Dermis microvascular lymphatic vessel endothelial cell (primary cell): ENCODE data around the gene ACAP2. TPM values are rescaled to one million over a fixed set of nuclear protein-coding genes. Genes with fewer than 3 reads are reported as not detected.
A peak's percentile ranks its signal among the peaks of the same experiment; 100 is the strongest.
"Not testable (repeated sequence)": the region's sequence is repeated elsewhere in the genome, so short reads cannot be mapped to it uniquely, and the experiment has no call there.

Source experiments
- DNase-seq, 2 donors: peaks; one replicate each; pipeline versions ENCODE4 v3.0.0 to v3.0.0-alpha.2; 2010; ENCODE audit warnings: low read depth in 2 of 2
- total RNA-seq: library from RNA; depleted of rRNA; stranded (reverse); fragments of >200 nt; gene quantifications from 2 replicates; pipeline ENCODE4 v1.2.1, GENCODE V29; 2014

Gene ACAP2
- total RNA-seq, 1 donor from 2014 or later = 36.2 TPM

GRCh38 chr3:195388380-195388779 lies 54.4 kb downstream of the ACAP2 start:
- no peak for DNase-seq

GRCh38 chr3:195386739-195387138 lies 56.1 kb downstream of the ACAP2 start:
- DNase-seq = no peak

- DNase-seq = peak; percentile 53 to 64
Observed at GRCh38 chr3:195385526-195385925, 57.3 kb downstream of the ACAP2 start.

GRCh38 chr3:195384952-195385351 lies 57.9 kb downstream of the ACAP2 start:
- DNase-seq = no peak

GRCh38 chr3:195372220-195372619 lies 70.6 kb downstream of the ACAP2 start:
- DNase-seq = no peak

GRCh38 chr3:195366200-195366925 lies 76.5 kb downstream of the ACAP2 start:
- DNase-seq = no peak

GRCh38 chr3:195365371-195365770 lies 77.4 kb downstream of the ACAP2 start:
- DNase-seq = no peak

GRCh38 chr3:195357797-195358196 lies 85.0 kb downstream of the ACAP2 start:
- not testable (repeated sequence) for DNase-seq

GRCh38 chr3:195356151-195357086 lies 86.4 kb downstream of the ACAP2 start:
- no peak for DNase-seq

- DNase-seq = not testable (repeated sequence)
Observed at GRCh38 chr3:195354009-195354408, 88.8 kb downstream of the ACAP2 start.

- DNase-seq = no peak
Observed at GRCh38 chr3:195352895-195353488, 89.8 kb downstream of the ACAP2 start.

GRCh38 chr3:195348426-195349115 lies 94.2 kb downstream of the ACAP2 start:
- no peak for DNase-seq

GRCh38 chr3:195337747-195338146 lies 105.1 kb downstream of the ACAP2 start:
- DNase-seq = no peak

GRCh38 chr3:195334967-195335366 lies 107.9 kb downstream of the ACAP2 start:
- DNase-seq = no peak

GRCh38 chr3:195319060-195319459 lies 123.8 kb downstream of the ACAP2 start:
- no peak for DNase-seq

GRCh38 chr3:195312714-195313113 lies 130.1 kb downstream of the ACAP2 start:
- peak; percentile 6 to 59 for DNase-seq

- no peak for DNase-seq
Observed at GRCh38 chr3:195307711-195308110, 135.1 kb downstream of the ACAP2 start.

- DNase-seq = no peak
Observed at GRCh38 chr3:195306369-195306768, 136.5 kb downstream of the ACAP2 start.

- no peak for DNase-seq
Observed at GRCh38 chr3:195302431-195302830, 140.4 kb downstream of the ACAP2 start.

- no peak for DNase-seq
Observed at GRCh38 chr3:195297446-195297845, 145.4 kb downstream of the ACAP2 start.

GRCh38 chr3:195296662-195297061 lies 146.2 kb downstream of the ACAP2 start:
- no peak for DNase-seq

- DNase-seq = no peak
Observed at GRCh38 chr3:195291121-195291520, 151.7 kb downstream of the ACAP2 start.
